GM18517 (cell line): ENCODE results near the gene CAPN13.
"Not testable (repeated sequence)": the region's sequence is repeated elsewhere in the genome, so short reads cannot be mapped to it uniquely, and the experiment has no call there.

Source experiments
- ATAC-seq: cut with Tn5 transposase; IDR thresholded peaks from one replicate; pipeline ENCODE4 v1.9.1; 2021; ENCODE audit warnings: mild to moderate bottlenecking, moderate library complexity; ENCODE audit not compliant: unreplicated experiment

Gene CAPN13

GRCh38 chr2:30705711-30706533 lies 101.3 kb downstream of the CAPN13 start:
- no peak for ATAC-seq

GRCh38 chr2:30705056-30705455 lies 102.2 kb downstream of the CAPN13 start:
- no peak for ATAC-seq

GRCh38 chr2:30704309-30705020 lies 102.8 kb downstream of the CAPN13 start:
- ATAC-seq, result no peak

- ATAC-seq, result no peak
Observed at GRCh38 chr2:30702694-30703093, 104.6 kb downstream of the CAPN13 start.

- no peak for ATAC-seq
Observed at GRCh38 chr2:30701782-30702181, 105.5 kb downstream of the CAPN13 start.

GRCh38 chr2:30697242-30698103 lies 109.8 kb downstream of the CAPN13 start:
- not testable (repeated sequence) for ATAC-seq

GRCh38 chr2:30695749-30696148 lies 111.5 kb downstream of the CAPN13 start:
- ATAC-seq, result no peak

- no peak for ATAC-seq
Observed at GRCh38 chr2:30694286-30695055, 112.8 kb downstream of the CAPN13 start.

- ATAC-seq, result no peak
Observed at GRCh38 chr2:30693821-30694281, 113.4 kb downstream of the CAPN13 start.

GRCh38 chr2:30692829-30693275 lies 114.4 kb downstream of the CAPN13 start:
- ATAC-seq, result no peak

- no peak for ATAC-seq
Observed at GRCh38 chr2:30691948-30692828, 115.1 kb downstream of the CAPN13 start.

GRCh38 chr2:30691091-30691947 lies 115.9 kb downstream of the CAPN13 start:
- no peak for ATAC-seq

- ATAC-seq, result no peak
Observed at GRCh38 chr2:30690126-30690561, 117.1 kb downstream of the CAPN13 start.

GRCh38 chr2:30689496-30690125 lies 117.6 kb downstream of the CAPN13 start:
- ATAC-seq, result no peak

GRCh38 chr2:30688956-30689401 lies 118.3 kb downstream of the CAPN13 start:
- no peak for ATAC-seq

GRCh38 chr2:30686669-30687068 lies 120.6 kb downstream of the CAPN13 start:
- ATAC-seq, result no peak

GRCh38 chr2:30686000-30686399 lies 121.2 kb downstream of the CAPN13 start:
- ATAC-seq, result no peak

- ATAC-seq, result no peak
Observed at GRCh38 chr2:30684996-30685395, 122.2 kb downstream of the CAPN13 start.
